AG04449 (cell line): ENCODE results near the gene SLC43A3.

Source experiments
- CTCF ChIA-PET: fragments of 350-600 bp; formaldehyde crosslinking; extraction: SDS; loops from one replicate; lab custom pipeline; 2021; ENCODE audit warnings: antibody characterized with exemption; lab: Yijun Ruan, JAX
- POLR2A ChIA-PET: fragments of 400-600, 350-600 bp; formaldehyde crosslinking; extraction: SDS; loops from one replicate; lab custom pipeline; 2020; ENCODE audit warnings: antibody characterized with exemption, inconsistent platforms; lab: Yijun Ruan, JAX
- DNase-seq: peaks from one replicate; pipeline ENCODE4 v3.0.0-alpha.2; 2010; ENCODE audit warnings: low read depth, low spot score
- H3K4me3 ChIP-seq: 2 replicates; pipeline ENCODE4 v1.5.1; 2011; ENCODE audit warnings: low read depth, mild to moderate bottlenecking, control low read depth, low read length
- TF ChIP-seq, protein P1 (sequence below): IDR thresholded peaks from one replicate; pipeline ENCODE4 v1.5.1; 2011; ENCODE audit warnings: mild to moderate bottlenecking, moderate library complexity, low read length, control low read depth, inconsistent platforms; ENCODE audit not compliant: insufficient read depth; ENCODE audit errors: missing control alignments

Gene SLC43A3

GRCh38 chr11:57392066-57392762, 34.7 kb downstream of the SLC43A3 start:
- CTCF ChIA-PET = interaction anchor here (1.5 kb wide), 1 partner anchor 91 kb away, joined by 3 read pairs; no protein-coding TSS in a partner anchor

GRCh38 chr11:57391539-57391938, 35.4 kb downstream of the SLC43A3 start:
- TF ChIP-seq, protein P1, sequence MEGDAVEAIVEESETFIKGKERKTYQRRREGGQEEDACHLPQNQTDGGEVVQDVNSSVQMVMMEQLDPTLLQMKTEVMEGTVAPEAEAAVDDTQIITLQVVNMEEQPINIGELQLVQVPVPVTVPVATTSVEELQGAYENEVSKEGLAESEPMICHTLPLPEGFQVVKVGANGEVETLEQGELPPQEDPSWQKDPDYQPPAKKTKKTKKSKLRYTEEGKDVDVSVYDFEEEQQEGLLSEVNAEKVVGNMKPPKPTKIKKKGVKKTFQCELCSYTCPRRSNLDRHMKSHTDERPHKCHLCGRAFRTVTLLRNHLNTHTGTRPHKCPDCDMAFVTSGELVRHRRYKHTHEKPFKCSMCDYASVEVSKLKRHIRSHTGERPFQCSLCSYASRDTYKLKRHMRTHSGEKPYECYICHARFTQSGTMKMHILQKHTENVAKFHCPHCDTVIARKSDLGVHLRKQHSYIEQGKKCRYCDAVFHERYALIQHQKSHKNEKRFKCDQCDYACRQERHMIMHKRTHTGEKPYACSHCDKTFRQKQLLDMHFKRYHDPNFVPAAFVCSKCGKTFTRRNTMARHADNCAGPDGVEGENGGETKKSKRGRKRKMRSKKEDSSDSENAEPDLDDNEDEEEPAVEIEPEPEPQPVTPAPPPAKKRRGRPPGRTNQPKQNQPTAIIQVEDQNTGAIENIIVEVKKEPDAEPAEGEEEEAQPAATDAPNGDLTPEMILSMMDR = no peak
- ChIA-PET POLR2A (no interaction called here), CTCF (no interaction called here)
- no peak for DNase-seq
- H3K4me3 ChIP-seq = no peak overlapping the region

More at GRCh38 chr11:57392066-57392762, 34.7 kb downstream of the SLC43A3 start:
- H3K4me3 ChIP-seq = no peak overlapping the region
- TF ChIP-seq, protein P1 = no peak
- no peak for DNase-seq
- POLR2A ChIA-PET = no interaction called here

- DNase-seq = no peak
- ChIA-PET POLR2A (no interaction called here), CTCF (no interaction called here)
- H3K4me3 ChIP-seq = no peak overlapping the region
- TF ChIP-seq, protein P1 = no peak
These were observed 35.8 kb downstream of the SLC43A3 start for GRCh38 chr11:57391111-57391510.

GRCh38 chr11:57390535-57390934, 36.4 kb downstream of the SLC43A3 start, which contains the start of gene PRG2:
Gene PRG2, minus strand, starts transcription at chr11:57390650. Its CDS starts 706 bp downstream, at chr11:57389944.
- ChIA-PET CTCF (no interaction called here), POLR2A (no interaction called here)
- TF ChIP-seq, protein P1 = no peak
- no peak within 1 kb of the TSS for H3K4me3 ChIP-seq
- no peak for DNase-seq

DNA sequence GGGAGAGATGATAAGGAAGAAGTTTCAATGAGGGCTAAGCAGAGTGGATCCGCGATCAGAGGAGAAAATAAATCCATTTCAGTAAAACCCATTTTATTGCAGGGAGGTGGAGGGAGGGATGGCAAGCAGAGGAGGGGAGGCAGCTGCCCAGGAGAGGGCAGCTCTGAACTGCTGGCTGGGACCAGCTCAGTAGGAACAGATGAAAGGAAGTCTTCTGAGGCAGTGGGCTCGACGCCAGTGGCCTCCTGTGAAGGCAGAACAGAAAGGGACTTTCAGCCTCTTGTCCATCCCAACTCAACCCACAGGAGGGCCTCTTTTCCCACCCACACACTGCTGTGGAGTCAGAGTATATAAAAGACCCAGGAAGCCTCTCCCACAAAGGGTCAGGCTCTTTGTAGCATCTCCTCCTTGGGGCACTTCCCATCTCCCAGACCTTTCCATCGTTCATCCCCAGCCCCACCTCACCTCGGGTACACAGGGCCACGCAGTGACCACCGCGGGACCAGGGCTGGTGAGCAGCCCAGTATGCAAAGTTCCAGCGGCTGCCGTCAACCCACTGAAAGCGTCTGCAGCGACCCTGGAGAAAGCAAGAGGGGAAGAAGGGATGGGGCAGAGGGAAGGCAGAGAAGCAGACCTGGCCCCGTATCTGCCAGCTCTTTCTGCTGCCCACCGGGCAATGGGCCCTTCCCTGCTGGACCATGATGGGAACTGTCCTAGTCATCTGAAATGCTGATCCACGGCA, 39.5 kb downstream of the SLC43A3 start:
- TF ChIP-seq, protein P1 = no peak
- DNase-seq = no peak
- POLR2A ChIA-PET = no interaction called here
- H3K4me3 ChIP-seq = no peak overlapping the region
- CTCF ChIA-PET = interaction anchor here (1.1 to 1.3 kb wide), 2 partner anchors 10 to 254 kb away, joined by 3 to 4 read pairs; no protein-coding TSS in a partner anchor
